ENCODE data around the gene PHACTR3. TPM values are rescaled to one million over a fixed set of nuclear protein-coding genes. Genes with fewer than 3 reads are reported as not detected.
A peak's percentile ranks its signal among the peaks of the same experiment; 100 is the strongest.

The PHACTR3 gene
- total RNA-seq, 2 donors from 2014 or later, result 0.86 to 24.2 TPM

- DNase-seq (ENCODE audit: low spot score), result peak; percentile 49
- no peak overlapping the region for H3K4me3 ChIP-seq
Measured at GRCh38 chr20:59662856-59663512, 58.6 kb downstream of the PHACTR3 start.

GRCh38 chr20:59663513-59664060, 59.2 kb downstream of the PHACTR3 start:
- no peak for DNase-seq (ENCODE audit: low spot score)
- Histone ChIP-seq H3K4me1 (no peaks in the 10 kb centered on the region), H3K27ac (no peak overlapping the region), H3K36me3 (no peaks in the 10 kb centered on the region), H3K4me3 (no peak overlapping the region), H3K9me3 (peaks cover 0 to 6% of the 10 kb centered on the region in 2 donors), H3K27me3 (no peaks in the 10 kb centered on the region)
- no peak for TF ChIP-seq CTCF (IDR thresholded peaks at IDR 0.05)

More at GRCh38 chr20:59662856-59663512, 58.6 kb downstream of the PHACTR3 start:
- Histone ChIP-seq H3K4me1 (no peaks in the 10 kb centered on the region), H3K36me3 (no peaks in the 10 kb centered on the region), H3K27ac (no peak overlapping the region), H3K9me3 (peaks cover 0 to 12% of the 10 kb centered on the region in 2 donors), H3K27me3 (no peaks in the 10 kb centered on the region)
- no peak for TF ChIP-seq CTCF (IDR thresholded peaks at IDR 0.05)

GRCh38 chr20:59664421-59664941, 60.1 kb downstream of the PHACTR3 start:
- Histone ChIP-seq H3K9me3 (no peaks in the 10 kb centered on the region), H3K4me3 (no peak overlapping the region), H3K27ac (no peak overlapping the region), H3K27me3 (no peaks in the 10 kb centered on the region), H3K4me1 (no peaks in the 10 kb centered on the region), H3K36me3 (no peaks in the 10 kb centered on the region)
- peak; percentile 36 for DNase-seq (ENCODE audit: low spot score)
- no peak for TF ChIP-seq CTCF (IDR thresholded peaks at IDR 0.05)

GRCh38 chr20:59665656-59666555, 61.6 kb downstream of the PHACTR3 start:
- Histone ChIP-seq H3K27ac (no peak overlapping the region), H3K27me3 (no peaks in the 10 kb centered on the region), H3K36me3 (no peaks in the 10 kb centered on the region), H3K4me1 (no peaks in the 10 kb centered on the region), H3K9me3 (no peaks in the 10 kb centered on the region), H3K4me3 (no peak overlapping the region)
- TF ChIP-seq CTCF (IDR thresholded peaks at IDR 0.05), result no peak
- peak; percentile 49 for DNase-seq (ENCODE audit: low spot score)

- Histone ChIP-seq H3K9me3 (no peaks in the 10 kb centered on the region), H3K36me3 (no peaks in the 10 kb centered on the region), H3K27ac (no peak overlapping the region), H3K4me1 (no peaks in the 10 kb centered on the region), H3K4me3 (no peak overlapping the region), H3K27me3 (no peaks in the 10 kb centered on the region)
- no peak for DNase-seq (ENCODE audit: low spot score)
- no peak for TF ChIP-seq CTCF (IDR thresholded peaks at IDR 0.05)
Measured at GRCh38 chr20:59666586-59666985, 62.2 kb downstream of the PHACTR3 start.

All from right atrium auricular region (tissue), 2 donors.